HFF-Myc (cell line): ENCODE results near the gene CALML6.

Experiments used
- DNase-seq: peaks from one replicate; pipeline ENCODE4 v3.0.0-alpha.2; 2011; ENCODE audit warnings: low read depth; ENCODE audit errors: extremely low read depth
- H3K4me3 ChIP-seq: replicated peaks from 2 replicates; pipeline ENCODE4 v1.5.1; 2011; ENCODE audit warnings: low read depth, mild to moderate bottlenecking, control low read depth, low read length
- TF ChIP-seq, protein P1 (sequence below): IDR thresholded peaks from 2 replicates; pipeline ENCODE4 v1.5.1; 2012; ENCODE audit warnings: mild to moderate bottlenecking, low read depth, low read length, control low read depth; ENCODE audit errors: missing control alignments

Gene CALML6

DNA sequence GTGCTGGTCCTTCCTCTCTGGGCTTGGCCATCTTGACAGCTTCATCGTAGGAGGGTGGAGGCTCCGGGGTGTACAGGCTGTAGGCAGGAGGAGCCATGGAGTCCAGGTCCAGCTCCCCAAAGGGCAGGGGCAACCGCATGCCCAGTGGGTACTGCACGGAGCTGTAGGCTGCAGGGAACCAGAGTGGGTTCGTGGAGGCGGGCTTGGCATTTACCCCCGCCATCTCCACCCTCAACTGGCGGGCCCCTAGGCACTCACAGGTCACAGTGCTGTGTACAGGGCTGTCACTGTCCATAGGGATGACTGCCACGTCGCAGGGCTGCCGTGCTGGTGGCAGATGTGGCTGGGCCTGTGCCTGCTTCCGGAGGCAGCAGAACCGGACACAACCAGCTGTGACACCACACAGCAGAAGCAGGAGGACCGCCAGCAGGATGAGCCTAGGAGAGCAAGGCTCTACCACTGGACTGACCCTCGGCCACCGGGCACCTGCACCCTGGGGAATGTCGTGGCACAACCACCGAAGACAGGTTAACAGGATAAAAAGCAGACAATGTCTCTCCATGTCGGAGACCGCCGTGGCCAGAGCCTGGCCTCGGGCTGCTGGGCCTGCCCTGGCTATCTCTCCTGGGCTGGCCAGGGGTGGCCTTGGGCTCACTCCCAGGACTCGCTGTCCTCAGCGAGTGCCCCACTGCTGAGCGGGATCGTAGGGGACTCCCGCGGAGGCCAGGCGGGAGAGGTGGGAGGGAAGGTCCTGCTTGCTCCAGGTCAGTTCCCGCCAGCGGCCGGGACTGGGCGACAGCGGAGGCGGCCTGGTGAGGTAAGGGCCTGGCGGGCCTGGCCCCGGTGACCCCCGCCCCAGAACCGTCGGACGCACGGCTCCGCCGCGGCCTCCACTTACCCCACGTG is 3.2 kb downstream of the CALML6 start:
- TF ChIP-seq, protein P1, sequence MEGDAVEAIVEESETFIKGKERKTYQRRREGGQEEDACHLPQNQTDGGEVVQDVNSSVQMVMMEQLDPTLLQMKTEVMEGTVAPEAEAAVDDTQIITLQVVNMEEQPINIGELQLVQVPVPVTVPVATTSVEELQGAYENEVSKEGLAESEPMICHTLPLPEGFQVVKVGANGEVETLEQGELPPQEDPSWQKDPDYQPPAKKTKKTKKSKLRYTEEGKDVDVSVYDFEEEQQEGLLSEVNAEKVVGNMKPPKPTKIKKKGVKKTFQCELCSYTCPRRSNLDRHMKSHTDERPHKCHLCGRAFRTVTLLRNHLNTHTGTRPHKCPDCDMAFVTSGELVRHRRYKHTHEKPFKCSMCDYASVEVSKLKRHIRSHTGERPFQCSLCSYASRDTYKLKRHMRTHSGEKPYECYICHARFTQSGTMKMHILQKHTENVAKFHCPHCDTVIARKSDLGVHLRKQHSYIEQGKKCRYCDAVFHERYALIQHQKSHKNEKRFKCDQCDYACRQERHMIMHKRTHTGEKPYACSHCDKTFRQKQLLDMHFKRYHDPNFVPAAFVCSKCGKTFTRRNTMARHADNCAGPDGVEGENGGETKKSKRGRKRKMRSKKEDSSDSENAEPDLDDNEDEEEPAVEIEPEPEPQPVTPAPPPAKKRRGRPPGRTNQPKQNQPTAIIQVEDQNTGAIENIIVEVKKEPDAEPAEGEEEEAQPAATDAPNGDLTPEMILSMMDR: no peak
- peak overlapping the region; percentile 48 for H3K4me3 ChIP-seq
- DNase-seq: no peak

DNA sequence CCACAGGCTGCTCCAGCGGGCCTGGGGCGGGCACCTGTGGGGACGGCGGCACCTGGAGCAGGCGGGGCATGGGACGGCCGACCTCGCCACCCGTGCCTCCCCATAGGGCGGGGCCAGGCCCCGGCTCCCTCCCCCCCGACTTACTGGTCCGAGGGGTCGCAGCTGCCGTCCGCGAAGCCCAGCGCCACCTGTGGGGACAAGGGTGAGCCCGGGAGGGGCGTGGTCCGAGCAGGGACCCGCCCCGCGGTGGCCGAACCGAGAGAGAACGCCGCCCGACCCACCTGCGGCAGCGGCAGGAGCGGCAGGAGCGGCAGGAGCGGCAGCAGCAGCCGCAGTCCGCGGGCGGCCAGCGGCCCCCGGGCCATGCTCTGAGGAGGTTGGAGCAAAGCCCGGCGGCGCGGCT is 3.8 kb downstream of the CALML6 start, which contains the start of gene TMEM52:
Gene TMEM52, minus strand, starts transcription at position 379 of the 403 bp plus-strand sequence. Its CDS starts 14 bp downstream, at position 365.
- peak within 1 kb of the TSS; percentile 48 for H3K4me3 ChIP-seq
- no peak for DNase-seq
- TF ChIP-seq, protein P1: no peak

DNA sequence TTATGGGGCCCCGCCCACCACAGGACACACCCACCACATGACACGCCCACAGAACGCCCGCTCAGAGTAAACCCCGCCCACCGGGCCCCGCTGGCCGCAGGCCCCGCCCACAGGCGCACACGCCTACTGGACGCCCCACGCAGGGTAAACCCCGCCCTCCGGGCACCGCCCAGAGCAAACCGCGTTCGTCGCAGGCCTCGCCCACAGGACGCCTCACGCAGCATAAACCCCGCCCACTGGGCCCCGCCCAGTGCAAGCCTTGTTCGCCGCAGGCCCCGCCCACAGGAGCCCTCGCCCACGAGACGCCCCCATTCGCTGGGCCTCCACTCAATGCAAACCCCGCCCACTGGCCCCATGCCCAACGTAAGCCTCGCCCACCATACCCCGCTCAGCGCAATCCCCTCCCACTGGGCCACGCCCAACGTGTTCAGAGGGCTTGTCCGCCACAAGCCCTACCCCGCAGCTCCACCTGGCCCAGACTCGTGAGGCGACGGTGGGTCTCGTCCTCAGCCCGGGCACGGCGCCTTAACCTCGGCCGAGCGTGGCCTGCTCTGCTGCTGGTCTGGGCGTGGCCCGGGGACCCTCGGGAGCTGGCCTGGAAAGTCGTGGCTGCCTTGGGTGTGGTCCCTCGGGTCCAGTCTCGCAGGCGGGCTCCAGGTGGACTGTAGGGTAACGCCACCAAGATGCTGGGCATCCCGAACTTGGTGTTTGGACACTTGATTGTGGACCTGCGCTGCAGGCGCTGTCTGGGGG is 4.4 kb downstream of the CALML6 start:
- H3K4me3 ChIP-seq: peak overlapping the region; percentile 48
- DNase-seq: peak; percentile 83
- TF ChIP-seq, protein P1: no peak

DNA sequence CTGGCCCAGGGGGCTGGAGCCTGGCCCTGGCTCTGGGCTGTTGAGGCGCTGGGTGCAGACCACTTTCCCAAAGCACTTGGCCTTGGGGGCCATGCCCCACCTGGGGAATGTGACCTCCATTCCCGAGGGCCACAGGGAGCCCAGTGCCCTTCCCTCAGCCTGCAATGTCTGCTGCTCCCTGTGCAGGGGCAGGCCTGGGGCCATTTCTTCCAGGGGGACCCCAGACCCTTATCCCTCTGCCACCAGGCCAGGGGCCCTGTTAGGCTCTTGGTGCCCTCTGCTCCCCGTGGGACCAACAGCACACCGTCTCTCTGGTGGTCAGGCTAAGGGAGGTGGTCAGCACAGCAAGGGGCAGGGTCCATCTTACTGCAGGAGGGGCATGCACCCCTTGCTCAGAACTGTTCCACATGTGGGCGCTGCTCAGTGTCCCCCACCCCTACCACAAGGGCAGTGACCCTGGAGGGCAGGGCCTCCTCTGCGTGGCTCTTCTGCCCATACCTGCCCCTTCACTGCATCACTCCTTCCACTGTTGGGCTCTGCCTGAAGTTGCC is 5.1 kb downstream of the CALML6 start:
- TF ChIP-seq, protein P1: no peak
- no peak overlapping the region for H3K4me3 ChIP-seq
- DNase-seq: no peak

DNA sequence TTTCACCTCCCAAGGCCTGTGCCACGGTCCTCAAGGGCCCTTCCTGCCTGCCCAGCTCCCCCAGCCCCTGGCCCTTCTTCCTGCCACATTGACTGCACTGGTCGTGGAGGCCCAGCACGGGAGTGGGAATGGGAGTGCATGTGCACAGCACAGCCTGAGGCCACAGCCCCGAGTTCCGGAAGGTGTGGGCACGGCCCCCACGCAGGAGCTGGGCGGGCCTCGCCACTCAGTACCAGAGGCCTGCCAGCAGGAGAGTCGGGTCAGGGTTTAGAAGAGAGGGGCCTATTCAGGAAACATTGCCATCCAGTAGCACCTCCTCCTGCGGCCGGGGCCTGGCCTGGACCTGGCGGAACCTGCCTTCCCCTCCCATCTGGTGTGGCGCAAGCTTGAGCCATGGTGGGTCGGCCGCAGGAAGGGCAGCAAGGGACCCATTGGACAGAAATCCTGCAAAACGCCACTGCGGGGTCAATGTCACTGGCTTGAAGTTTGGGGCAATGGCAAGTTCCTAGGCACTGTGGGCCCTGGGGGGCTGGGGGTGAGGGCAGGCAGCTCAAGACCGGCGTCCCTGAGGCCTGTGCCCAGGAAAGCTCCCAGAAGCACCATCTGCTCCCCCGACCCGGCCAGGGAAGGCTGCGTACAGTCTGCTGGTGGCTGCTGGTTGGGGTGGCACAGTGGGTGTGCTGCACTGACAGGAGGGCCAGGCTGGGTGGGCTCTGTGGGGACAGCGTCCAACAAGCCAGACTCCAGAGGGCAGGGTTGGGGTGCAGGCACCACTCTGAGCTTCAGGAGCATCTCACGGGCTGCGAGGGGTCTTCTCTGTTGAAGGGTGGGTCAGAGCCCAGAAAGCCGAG is 5.8 kb downstream of the CALML6 start:
- TF ChIP-seq, protein P1: no peak
- DNase-seq: no peak
- H3K4me3 ChIP-seq: no peak overlapping the region

DNA sequence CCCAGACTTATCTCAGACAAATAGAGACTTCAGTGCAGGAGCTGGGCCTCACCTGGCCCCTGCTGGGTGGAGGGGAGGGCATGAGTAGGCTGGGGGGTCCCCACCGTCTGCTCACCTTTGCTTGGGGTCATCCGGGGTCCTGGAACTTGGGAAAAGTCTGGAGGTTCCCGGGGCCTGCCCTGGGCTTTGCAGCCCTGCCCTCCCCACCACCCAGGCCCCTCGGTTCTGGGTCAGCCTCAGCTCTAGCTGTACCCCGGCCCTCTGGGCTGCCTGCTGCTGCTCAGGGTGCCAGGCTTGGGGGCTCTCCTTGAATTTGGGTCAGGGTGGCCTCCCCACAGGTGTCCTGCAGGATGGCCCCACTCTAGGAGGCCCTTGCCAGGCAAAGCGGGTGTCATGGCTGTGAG is 6.4 kb downstream of the CALML6 start:
- H3K4me3 ChIP-seq: no peak overlapping the region
- no peak for DNase-seq
- TF ChIP-seq, protein P1: no peak
